Right hindlimb (tissue), 1 donor: ENCODE data around the gene IRF2BPL.

Experiments
- DNase-seq: peaks from one replicate; pipeline ENCODE4 v3.0.0-alpha.2; 2018

IRF2BPL gene

GRCh38 chr14:77028384-77029231 is at the start of gene IRF2BPL:
IRF2BPL (minus strand) TSS chr14:77028708; CDS start chr14:77027792, 916 bp downstream.
- peak; percentile 100 for DNase-seq

GRCh38 chr14:77077040-77077439 is 48.5 kb upstream of the IRF2BPL start:
- no peak for DNase-seq

- peak; percentile 62 for DNase-seq
Measured at GRCh38 chr14:77076113-77076631, 47.7 kb upstream of the IRF2BPL start.

GRCh38 chr14:77074969-77075368 is 46.5 kb upstream of the IRF2BPL start:
- no peak for DNase-seq

- DNase-seq, result no peak
Measured at GRCh38 chr14:77071938-77072388, 43.5 kb upstream of the IRF2BPL start.

GRCh38 chr14:77069551-77069950 is 41.0 kb upstream of the IRF2BPL start:
- no peak for DNase-seq

GRCh38 chr14:77068517-77069200 is 40.2 kb upstream of the IRF2BPL start:
- no peak for DNase-seq

GRCh38 chr14:77067632-77068516 is 39.4 kb upstream of the IRF2BPL start:
- DNase-seq, result peak; percentile 81

GRCh38 chr14:77066578-77067172 is 38.2 kb upstream of the IRF2BPL start:
- peak; percentile 31 for DNase-seq

- no peak for DNase-seq
Measured at GRCh38 chr14:77065851-77066577, 37.5 kb upstream of the IRF2BPL start.

- no peak for DNase-seq
Measured at GRCh38 chr14:77064521-77065178, 36.1 kb upstream of the IRF2BPL start.

GRCh38 chr14:77063571-77064171 is 35.2 kb upstream of the IRF2BPL start:
- peak; percentile 55 for DNase-seq

- no peak for DNase-seq
Measured at GRCh38 chr14:77062261-77062660, 33.8 kb upstream of the IRF2BPL start.

GRCh38 chr14:77061630-77062257 is 33.2 kb upstream of the IRF2BPL start:
- DNase-seq, result no peak

- DNase-seq, result peak; percentile 38
Measured at GRCh38 chr14:77059276-77059915, 30.9 kb upstream of the IRF2BPL start.

GRCh38 chr14:77058785-77059184 is 30.3 kb upstream of the IRF2BPL start:
- no peak for DNase-seq

GRCh38 chr14:77058117-77058516 is 29.6 kb upstream of the IRF2BPL start:
- no peak for DNase-seq

GRCh38 chr14:77055981-77056380 is 27.5 kb upstream of the IRF2BPL start:
- no peak for DNase-seq

GRCh38 chr14:77055306-77055705 is 26.8 kb upstream of the IRF2BPL start:
- DNase-seq, result no peak
